ENCODE data around the gene MAPK7.

Gene MAPK7

GRCh38 chr17:19418251-19418992 is 40.1 kb downstream of the MAPK7 start:
- no peak for DNase-seq

GRCh38 chr17:19421219-19421618 is 42.9 kb downstream of the MAPK7 start:
- DNase-seq = no peak

GRCh38 chr17:19421926-19422325 is 43.6 kb downstream of the MAPK7 start:
- no peak for DNase-seq

- DNase-seq = no peak
Measured at GRCh38 chr17:19424934-19425868, 46.9 kb downstream of the MAPK7 start.

- DNase-seq = no peak
Measured at GRCh38 chr17:19426631-19427030, 48.3 kb downstream of the MAPK7 start.

GRCh38 chr17:19431691-19432090 is 53.4 kb downstream of the MAPK7 start:
- no peak for DNase-seq
